Nucleus accumbens (tissue), 56 donors: ENCODE results near the gene FAM114A2.

Experiments used
- DNase-seq, 56 donors: peaks; one replicate each; lab custom pipeline; 2025; lab: John Stamatoyannopoulos, UW

Gene FAM114A2

GRCh38 chr5:153991168-153991567 is 47.5 kb downstream of the FAM114A2 start:
- no peak for DNase-seq

DNA sequence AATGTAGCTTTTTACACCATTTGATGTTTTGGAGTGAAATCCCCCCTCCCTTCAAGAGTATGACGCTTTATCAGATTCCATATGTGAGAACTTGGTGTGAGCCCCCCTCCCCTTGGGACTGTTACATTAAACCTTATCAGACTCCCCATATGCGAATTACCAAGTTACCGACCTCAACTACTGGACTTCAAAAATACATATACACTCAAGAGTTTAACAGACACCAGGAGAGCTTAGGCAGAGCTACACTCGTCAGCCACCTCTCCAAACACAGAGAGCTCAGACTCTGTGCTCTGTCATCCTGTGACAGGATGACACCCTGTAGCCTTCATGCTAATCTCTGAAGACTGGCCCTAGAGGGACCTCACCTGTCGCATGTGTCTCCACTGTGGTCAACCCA is 50.2 kb downstream of the FAM114A2 start:
- DNase-seq, result no peak

DNA sequence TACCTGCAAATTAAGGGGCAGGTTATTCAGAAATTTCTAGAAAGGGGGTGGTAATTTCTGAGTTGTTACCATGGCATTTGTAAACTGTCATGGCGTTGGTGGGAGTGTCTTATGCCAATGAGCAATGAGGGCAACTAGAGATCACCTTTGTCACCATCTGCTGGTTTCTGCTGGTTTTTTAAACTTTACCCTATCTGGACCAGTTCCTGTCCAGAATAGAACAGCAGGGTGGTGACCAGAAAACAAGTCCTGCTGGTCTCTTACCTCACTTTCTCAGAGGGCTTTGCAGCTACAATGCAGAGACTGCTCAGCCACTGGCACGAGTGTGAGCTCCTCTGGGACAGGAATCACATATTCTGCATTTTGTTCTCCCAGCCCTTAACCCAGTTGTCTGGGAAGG is 51.4 kb downstream of the FAM114A2 start:
- DNase-seq, result no peak

DNA sequence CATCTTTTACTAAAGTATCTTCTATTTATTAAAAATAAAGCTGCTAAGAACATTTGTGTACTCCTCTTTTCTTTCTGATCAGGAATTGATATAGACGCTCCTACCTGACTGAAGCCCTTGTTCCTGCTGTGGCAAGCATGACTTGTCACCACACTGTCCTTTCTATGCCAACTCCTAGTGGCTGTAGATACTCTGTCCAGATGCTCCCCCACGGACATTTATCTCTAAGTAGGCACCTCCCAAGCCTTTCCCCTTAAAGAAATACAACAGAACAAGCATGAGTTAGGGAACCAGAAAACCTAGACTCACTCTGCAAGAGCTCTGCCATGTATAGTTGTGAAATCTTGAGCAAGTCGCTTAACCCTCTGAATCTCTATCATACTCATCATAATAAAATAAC is 53.2 kb downstream of the FAM114A2 start:
- DNase-seq, result no peak

GRCh38 chr5:153983885-153984284 is 54.8 kb downstream of the FAM114A2 start:
- no peak for DNase-seq

- no peak for DNase-seq
Measured at GRCh38 chr5:153981905-153982605, 56.7 kb downstream of the FAM114A2 start.

DNA sequence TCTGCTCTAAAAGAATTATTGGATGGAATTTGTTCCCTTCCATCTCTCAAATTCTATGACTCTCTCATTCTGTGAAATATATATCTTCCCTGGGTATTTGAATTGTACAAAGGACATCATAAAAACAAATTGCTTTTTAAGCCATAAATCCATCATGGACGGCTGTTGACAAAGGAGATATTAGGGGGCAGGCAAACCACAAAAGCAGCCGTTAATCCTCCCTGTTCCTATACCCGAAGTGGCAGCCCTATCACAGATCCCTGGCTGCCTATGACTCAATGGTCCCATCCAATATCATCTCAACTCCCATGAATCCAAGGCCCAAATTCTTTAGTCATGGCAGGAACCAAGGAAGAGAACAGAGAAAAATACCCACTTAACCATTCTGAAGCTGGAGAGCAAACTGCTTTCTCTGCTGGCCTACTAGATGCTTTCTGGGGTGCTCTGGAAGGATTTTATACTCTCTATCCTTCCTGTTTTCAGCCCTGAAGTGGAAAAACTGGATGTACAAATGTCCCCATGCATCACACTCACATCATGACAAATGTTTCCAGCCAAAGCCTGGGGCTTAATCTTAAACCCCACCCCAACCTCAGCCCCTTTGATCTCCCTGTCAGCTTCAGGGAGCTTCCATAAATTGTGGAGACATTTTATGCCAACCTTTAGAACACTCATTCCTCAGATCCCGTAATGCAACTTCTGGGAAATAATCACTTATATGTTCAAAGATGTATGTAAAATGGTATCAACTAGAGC is 59.5 kb downstream of the FAM114A2 start:
- no peak for DNase-seq

DNA sequence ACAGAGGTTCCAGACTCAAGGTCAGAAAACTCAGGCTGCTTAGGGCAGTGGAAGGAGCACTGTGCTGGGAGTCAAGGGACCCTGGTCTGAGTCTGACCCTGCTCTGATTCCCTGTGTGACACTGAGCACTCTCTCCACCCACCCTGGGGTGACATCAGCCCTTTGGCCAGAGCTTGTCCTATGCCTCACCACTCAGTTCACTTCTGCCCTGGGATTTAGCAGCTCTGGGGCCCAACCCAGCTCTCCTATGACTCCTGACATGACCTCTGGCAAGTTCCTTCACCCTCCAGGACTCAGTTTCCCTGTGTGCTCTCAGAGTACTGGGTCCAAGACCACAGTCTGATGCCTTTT is 63.9 kb downstream of the FAM114A2 start:
- no peak for DNase-seq

- DNase-seq, result peak in 12 of 56 donors; percentile 3 to 48 (median 10)
Measured at GRCh38 chr5:153974131-153974812, 64.4 kb downstream of the FAM114A2 start.

DNA sequence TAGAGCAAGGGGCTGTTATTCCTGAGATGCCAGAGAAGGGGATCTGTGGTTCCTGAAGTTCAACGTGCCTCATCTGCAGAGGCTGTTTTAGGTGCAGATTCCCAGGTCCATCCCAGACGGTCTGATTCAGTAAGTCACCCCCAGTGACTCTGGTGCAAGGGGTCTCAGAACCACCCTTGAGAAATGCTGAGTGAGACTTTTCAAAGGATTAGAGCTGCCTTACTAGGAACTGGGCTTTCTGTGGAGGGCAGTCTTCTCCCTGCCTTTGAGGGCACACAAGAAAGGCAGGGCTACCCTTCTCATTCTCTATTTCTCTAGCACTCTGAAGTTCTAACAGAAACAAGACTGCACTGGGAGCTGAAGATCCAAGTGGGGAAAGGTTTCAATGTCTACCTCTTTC is 66.5 kb downstream of the FAM114A2 start:
- no peak for DNase-seq

GRCh38 chr5:153970496-153970895 is 68.2 kb downstream of the FAM114A2 start:
- DNase-seq, result no peak

- no peak for DNase-seq
Measured at GRCh38 chr5:153969563-153969895, 69.2 kb downstream of the FAM114A2 start.

GRCh38 chr5:153968761-153969562 is 69.7 kb downstream of the FAM114A2 start:
- DNase-seq, result no peak

- peak in 43 of 56 donors; percentile 4 to 71 (median 27) for DNase-seq
Measured at GRCh38 chr5:153964880-153965645, 73.6 kb downstream of the FAM114A2 start.

DNA sequence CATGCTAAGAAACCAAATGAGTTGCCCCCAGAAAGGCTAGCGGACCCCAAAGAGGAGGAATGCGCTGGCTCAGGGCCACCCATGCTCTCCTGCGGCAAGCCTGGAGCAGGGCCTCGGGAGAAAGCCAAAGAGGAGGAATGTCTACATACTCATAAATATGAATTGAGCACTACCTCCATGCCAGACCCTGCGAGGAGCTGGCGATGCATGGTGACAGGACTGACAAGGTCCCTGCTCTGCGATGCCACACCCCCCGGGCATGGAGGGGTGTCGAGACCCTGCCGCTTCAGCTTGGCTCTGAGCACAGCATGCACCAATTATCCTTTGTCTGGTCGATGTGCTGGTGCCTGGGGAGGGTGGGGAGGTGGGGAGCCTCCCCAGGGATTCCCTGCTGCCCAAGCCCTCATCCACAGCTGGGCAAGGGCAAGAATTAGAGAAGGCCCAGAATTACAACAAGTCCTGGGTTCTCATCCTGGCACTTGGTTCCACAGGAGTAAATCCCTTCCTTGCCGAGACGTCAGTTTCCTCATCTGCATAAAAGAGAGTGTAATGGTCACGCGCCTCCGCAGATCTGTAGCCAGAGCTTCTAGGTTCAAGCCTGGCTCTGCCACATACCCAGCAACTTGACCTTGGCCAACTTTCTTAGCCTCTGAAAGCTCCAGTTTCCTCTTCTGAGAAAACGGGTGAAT is 74.4 kb downstream of the FAM114A2 start:
- DNase-seq, result peak in 2 of 56 donors; percentile 11 to 40

DNA sequence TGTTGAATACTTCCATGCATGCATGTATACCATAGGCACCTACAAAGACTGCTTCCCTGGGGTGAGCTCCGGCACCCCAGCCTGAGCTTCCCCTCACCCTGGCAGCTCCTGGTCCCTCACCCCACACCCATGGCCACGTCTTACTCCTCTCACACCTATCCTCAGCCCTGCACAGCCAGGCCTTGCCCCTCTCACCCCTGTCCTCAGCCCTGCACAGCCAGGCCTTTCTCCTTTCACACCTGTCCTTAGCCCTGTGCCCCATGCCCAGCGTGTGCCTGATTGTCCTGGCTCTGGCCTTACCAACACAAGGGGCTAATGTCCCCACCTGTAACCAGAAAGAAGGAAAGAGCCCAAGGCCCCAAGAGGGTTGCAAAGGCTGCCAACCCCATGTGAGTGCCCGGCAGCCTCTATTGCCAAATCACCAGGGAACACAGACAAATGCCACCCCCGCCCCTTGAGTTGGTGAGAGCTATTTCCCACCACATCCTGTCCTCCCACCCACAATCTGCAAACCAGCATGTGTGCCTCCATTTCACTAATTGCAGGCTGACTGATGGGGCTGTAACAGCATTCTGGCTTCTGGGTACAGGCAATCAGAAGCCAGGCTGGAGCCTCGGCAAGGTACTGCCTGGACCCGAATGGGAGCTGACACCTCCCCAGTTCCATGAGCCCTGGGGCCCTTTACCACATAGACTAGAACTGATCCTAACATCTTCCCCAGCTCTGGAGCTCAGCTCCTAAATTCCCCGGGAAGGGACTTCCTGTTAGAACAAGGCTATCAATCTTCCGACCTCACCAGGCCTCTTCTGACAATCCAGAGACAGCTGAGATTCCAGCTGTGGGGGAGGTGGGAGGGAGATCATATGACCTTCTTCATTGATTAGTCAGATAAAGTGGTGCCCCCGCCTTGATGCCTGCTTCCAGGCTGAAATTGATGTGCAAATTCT is 78.2 kb downstream of the FAM114A2 start:
- no peak for DNase-seq

- peak in 7 of 56 donors; percentile 1 to 22 (median 14) for DNase-seq
Measured at GRCh38 chr5:153959134-153959957, 79.4 kb downstream of the FAM114A2 start.
